GM19455 (cell line): Measurements from ENCODE around the gene CRAT.

Experiments
- ATAC-seq: cut with Tn5 transposase; IDR thresholded peaks from one replicate; pipeline ENCODE4 v1.9.1; 2021; ENCODE audit not compliant: unreplicated experiment

Gene CRAT

DNA sequence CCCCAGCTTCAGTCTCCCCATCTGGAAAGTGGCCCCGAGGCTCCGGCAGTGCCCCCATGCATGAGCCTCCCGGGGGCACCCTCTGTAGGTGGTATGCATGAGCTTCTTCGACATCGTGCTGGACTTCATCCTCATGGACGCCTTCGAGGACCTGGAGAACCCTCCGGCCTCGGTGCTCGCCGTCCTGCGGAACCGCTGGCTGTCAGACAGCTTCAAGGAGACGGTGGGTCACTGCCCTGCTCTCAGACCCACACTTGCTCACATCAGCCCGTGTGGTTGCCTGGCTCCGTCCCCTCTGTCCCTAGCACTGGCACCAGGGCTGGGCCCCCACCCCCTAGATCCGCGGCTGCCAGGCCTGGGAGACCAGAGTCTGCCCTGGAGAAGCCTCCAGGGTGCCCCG, 42.5 kb downstream of the CRAT start:
- ATAC-seq, result no peak

DNA sequence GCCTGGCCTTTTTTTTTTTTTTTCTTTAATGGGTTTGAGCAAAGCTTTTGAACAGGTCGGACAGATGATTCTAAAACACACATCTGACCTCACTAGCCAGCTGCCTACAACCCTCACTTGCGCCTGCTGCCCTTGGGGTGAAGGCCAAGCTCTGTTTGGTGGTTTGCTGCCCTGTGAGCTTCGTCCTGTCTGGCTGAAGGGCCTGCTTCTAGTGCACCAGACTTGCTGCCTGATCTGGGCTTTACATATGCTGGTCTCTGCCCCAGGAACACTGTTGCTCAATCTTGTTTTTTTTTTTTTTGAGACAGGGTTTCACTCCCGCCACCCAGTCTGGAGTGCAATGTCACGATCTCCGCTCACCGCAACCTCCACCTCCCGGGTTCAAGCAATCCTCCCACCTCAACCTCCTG, 46.1 kb downstream of the CRAT start:
- ATAC-seq, result no peak

DNA sequence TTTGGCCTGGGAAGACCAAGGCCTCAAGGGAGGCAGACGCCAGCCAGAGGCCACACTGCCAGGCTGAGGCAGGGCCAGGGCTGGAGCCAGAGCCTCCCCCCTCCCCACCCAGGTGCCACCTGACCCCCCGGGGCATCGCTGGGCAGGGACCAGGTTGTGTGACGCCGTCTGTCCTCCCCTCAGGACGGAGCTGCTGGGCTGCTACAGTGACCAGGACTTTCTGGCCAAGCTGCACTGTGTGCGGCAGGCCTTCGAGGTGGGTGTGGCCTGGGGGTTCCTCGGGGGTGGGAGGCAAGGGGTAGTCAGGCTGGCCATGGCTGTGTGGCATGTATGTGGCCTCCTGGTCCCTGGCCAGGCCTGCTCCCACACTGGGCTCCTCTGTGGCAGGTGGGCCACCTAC, 47.5 kb downstream of the CRAT start:
- no peak for ATAC-seq

DNA sequence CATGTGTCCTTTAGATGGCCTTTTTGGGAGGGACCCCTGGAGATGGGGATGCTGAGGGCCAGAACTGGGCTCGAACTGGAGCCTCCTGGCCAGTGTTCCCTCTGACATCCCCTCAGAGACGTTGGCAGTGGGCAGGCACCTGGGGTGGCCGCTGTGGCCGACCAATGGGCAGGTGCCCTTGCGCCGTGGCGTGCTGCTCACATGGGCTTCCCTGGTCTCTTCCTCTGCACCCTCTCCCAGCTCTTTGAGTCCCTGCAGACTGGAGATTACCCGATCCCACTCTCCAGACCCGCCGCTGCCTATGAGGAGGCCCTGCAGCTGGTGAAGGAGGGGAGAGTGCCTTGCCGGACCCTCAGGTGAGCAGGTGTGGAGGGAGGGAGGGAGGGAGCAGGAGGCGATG, 49.6 kb downstream of the CRAT start:
- no peak for ATAC-seq

DNA sequence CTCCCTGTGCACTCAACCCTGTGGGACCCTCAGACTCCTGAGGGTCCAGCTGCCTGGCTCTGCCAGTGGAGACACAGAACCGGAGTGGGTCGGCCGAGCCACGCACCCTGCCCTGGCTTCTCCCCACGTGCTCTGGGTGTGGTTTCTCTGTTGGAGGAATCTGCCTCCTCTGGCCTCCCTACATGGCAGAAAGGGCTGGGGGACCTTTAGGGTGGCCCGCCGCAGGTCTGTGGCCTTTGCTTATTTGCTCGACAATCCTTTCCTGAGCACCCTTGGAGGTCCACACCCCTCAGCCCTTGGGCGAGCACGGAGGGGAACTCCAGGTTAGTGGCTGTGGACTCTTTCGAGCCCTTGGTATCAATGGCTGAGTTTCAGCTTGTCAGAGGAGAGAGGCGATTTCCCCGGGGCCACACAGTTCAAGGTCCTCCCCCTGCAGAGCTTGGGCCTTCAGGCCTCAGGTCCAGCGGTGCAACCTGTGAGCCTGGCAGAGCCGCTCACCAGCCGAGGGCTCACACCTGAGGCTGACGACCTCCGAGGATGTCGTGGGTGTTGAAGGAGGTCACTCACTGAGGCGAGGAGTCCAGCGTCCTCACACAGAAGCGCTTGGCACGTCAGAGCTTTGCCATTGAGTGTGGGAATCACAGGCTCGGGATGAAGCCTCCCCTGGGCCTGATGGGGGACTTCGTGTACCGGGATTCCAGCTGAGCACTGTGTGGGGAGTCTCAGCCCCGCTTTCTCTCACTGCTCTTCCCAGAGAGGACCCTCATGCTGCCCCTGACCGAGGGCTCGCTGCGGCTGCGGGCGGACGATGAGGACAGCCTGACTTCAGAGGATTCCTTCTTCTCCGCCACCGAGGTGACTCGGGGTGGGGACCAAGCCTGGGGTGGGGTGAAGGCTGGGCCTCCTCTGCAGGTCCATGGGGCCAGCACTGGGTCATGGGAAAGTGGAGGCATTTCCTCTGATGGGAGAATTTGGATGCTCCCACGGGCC, 50.5 kb downstream of the CRAT start:
- ATAC-seq, result no peak

DNA sequence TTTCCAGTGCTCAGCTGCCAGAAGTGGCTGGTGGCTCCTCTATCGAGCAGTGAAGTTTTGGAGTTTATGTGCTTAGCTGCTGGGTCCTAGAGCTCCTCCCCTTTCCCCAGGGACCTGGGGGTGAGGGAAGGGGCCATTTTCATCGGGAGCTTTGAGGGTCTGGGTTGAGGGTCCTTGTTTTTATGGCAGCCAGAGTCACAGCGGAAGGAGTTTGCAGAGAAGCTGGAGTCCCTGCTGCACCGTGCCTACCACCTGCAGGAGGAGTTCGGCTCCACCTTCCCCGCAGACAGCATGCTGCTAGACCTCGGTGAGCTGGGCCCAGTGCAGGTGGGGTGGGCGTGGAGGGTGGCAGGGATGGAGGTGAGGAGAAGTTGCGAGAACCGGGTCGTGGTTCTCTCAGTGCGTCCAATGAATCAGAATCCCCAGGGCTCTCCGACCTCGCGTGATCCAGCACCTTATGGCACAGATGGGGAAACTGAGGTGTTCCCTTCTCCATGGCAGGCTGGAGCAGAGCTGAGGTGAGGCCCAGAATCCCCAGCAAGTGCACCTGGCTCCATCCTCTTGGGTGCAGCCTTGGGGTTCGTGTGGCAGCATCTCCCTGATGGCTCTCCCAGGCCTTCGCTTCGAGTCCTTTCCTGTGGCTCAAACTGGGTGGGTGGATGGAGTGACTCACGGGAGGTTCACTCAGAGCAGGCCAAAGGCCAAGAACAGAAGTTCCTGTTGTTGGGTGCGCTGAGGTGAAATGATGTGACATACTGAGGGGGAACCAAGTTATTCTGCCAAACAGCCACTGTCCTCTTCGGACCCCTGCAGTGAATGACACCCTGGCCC, 51.4 kb downstream of the CRAT start:
- no peak for ATAC-seq

DNA sequence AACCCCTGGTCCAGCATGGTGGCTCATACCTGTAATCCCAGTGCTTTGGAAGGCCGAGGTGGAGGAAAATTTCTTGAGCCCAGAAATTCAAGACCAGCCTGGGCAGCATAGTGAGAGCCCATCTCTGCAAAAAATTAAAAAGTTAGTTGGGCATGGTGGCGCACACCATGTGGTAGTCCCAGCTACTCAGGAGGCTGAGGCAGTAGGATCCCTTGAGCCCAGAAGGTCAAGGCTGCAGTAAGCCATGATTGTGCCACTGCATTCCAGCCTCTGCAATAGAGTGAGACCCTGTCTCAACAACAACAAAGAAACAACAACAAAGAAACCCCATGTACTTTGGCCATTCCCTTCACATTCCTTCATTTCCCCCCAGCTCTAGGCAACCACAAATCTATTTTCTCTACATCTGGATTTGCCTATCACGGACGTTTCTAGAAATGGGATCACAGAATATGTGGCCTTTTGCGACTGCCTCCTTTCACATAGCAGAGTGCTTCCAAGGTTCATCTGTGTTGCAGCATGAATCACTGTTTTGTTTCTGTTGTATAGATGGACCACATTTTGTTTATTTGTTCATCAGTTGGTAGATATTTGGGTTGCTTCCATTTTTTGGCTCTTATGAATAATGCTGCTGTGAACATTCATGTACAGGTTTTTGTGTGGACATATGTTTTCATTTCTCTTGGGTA, 56.3 kb downstream of the CRAT start:
- ATAC-seq, result no peak

DNA sequence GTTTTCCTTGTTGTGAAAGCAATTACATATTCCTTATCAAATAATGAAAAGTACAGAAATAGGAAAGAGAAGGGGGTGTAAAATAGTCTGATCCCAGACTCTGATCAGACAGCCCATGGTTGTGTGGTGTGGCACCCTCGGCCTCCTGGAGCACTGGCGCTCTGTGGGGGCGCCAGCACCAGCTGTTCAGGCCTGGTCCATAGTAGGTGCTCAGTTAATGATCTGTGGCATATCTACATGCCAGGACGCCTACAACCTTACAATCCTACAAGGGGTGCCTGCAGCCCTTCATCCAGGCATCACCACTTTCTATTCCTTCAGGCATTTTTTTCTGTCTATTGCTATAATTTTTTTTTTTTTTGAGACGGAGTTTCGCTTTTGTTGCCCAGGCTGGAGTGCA, 57.6 kb downstream of the CRAT start:
- ATAC-seq, result no peak

DNA sequence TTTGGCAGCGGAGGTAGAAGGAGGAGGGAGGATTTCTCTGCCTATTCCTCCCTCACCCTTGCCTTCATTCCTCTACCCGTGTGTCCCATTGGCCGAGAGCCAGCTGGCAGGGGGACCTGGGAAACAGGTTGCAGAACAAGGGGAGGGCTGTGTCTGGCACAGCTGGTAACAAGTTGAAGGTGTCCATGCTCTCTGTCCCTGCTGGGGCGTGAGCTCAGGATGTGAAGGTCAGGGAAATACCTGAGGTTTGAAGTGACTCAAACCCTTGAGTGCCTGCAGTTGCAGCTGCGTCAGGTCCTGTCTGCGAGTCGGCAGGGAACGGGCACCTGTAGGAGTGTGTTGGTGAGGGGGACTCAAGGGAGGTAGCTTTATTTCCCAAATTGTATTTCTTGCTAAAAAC, 58.0 kb downstream of the CRAT start:
- ATAC-seq, result no peak
